NCI-H146 treated with DMSO at 0.1 percent for 48 hours (cell line): ENCODE measurements around the gene NIPSNAP3A.
"Not testable (repeated sequence)": the region's sequence is repeated elsewhere in the genome, so short reads cannot be mapped to it uniquely, and the experiment has no call there.

ENCODE experiments used
- DNase-seq: peaks from one replicate; lab custom pipeline; 2025; ENCODE audit not compliant: unreplicated experiment; lab: John Stamatoyannopoulos, UW

The NIPSNAP3A gene

DNA sequence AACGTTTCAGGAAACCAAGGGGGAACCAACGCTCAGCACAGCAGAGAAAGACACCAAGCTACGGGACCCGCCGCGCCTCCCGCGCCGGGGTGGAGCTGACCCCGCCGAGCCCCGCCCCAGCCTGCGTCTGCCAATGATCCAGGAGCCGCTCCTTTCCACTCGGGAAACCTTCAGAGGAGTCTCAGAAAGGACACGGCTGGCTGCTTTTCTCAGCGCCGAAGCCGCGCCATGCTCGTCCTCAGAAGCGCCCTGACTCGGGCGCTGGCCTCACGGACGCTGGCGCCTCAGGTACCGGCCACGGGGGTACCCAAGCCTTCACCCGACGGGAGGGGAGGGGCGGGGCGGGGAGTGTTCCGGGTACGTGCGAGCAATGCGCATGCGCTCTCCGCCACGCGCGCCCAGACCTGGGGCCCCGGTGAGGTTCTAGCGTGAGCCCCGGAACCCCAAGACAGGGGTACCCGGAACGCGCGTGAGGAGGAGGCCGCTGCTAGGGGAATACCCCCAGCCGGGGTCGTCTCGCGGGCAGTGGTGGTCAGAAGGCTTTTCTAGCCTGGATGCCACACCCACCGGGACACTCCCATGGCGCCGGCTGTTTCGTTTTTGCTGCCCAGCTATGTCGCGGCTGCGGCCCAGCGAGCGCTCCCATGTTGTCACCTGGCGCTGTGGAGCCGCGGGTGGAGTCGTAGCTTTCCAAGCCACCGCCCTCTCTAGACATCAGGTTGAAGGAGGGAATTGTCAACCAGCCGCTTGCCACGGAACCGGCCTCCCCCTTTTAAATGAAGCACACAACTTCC lies at the start of gene NIPSNAP3A:
Gene NIPSNAP3A (plus strand): TSS at position 119 of the 794 bp plus-strand sequence. CDS start 110 bp downstream, at position 229.
- peak; percentile 42 for DNase-seq

DNA sequence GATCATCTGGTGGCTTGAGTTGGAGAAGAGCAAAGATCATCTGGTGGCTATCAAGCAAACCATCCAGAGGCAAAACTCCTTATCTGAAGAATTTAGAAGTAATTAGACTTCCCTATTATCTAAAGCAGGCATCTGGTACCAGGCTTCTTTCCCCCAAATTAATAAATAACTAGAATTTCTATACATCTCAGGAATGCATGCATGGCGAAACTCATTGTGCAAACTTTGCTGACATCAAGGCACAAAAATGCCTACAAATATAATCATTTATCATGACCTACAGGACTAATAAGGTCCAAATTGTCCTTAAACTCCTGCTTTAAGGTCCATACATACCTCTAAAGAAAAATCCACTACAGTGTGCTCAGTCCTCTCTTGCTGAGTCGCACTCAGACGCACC lies 47.2 kb upstream of the NIPSNAP3A start:
- DNase-seq: no peak

DNA sequence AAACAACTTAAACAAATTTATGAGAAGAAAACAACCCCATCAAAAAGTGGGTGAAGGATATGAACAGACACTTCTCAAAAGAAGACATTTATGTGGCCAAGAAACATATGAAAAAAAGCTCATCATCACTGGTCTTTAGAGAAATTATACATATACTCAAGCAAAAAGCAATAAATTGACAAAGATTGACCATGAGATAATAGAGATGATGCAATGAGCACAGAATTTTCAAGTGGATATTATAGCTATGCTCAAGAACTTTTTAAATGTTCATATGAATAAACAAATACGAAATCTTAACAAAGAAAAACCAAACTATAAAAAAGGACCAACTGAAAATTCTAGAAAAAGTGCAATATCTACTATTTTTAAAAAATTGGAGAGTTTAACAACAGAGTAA lies 38.7 kb upstream of the NIPSNAP3A start:
- DNase-seq: not testable (repeated sequence)

DNA sequence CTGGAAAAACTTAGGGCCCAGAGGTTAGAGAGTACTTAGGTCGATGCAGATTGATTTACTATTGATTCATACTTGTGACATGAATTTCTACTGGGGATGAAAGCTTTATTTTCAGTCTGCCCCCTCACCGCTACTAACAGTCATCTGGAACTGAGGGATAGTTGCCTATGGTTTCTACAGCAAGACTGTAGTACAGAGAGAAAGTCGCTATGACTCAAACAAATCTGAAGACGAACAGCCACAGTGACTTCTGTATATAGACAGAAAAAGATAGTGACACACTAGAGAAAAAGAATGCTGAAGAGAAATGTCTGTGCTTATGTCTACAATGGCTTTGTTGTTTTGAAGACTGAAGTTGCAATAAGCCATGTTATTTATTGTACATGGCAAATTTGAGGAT lies 35.9 kb upstream of the NIPSNAP3A start:
- DNase-seq: no peak

DNA sequence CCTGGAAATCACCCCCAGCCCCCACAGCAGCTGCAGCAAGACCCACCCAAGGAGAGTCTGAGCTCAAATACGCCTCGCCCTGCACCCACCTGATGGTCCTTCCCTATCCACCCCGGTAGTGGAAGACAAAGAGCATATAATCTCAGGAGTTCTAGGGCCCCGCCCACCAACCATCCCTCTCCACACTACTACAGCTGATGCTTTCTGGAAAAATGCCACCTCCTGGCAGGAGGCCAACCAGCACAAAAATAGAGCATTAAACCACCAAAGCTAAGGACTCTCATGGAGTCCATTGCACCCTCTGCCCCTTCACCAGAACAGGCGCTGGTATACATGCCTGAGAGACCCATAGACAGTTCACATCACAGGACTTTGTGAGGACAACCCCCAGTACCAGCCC lies 22.5 kb upstream of the NIPSNAP3A start:
- no peak for DNase-seq

DNA sequence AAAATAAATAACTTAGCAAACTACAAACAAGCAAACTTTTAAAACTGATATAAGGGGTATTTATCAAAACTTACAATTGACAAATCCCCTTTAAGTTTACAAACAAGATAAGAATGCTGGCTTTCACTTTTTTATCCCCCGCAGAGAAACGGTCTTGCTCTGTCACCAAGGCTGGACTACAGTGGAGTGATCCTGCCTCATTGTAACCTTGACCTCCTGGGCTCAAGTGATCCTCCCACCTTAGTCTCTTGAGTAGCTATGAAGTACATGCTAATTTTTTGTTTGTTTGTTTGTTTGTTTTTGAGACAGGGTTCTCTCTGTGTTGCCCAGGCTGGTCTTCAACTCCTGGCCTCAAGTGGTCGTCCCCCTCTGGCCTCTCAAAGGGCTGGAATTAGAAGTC lies 9.0 kb upstream of the NIPSNAP3A start:
- no peak for DNase-seq

DNA sequence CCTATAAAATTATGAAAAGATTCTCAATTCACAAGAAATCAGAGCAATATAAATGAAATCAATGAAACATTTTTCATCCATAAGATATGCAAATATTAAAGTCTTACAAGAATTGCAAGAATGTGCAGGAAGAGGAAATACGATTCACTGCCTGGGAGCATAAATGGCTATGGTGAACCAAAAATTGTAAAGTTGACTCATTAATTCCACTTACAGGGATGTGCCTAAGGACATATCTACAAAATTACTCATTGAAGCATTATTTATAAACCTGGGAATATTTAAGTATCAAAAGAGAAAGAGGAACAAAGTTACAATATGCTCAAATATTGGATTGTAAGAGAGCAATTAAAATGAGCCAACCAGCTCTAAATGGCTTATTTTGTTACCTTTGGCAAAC lies 6.9 kb upstream of the NIPSNAP3A start:
- no peak for DNase-seq

DNA sequence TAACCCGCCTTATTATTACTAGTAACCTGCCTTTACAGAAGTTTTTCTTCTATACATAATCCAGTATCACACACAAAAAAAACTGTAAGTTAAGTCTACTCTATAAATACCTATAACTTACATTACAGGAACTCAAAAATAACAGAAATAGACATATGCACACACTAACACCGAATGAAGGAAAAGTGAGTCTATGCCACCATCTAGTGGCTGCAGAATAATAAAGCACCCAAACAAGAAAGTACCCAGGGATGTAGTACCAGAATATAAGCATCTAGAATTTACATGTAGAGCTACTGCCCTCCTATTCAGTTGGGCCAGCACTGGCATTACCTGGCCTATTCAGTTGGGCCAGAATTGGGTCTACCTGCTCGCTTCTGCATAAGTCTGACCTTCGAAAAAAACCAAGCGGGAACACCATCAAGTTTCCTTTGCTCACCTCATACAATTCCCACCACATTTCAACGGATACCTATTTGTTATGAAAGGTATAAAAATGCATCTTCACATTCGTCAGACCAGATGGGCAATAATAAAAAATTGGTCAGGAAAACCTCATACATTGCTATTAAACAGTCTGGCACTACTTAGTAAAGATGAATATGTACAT lies 4.0 kb upstream of the NIPSNAP3A start:
- DNase-seq: peak; percentile 36

DNA sequence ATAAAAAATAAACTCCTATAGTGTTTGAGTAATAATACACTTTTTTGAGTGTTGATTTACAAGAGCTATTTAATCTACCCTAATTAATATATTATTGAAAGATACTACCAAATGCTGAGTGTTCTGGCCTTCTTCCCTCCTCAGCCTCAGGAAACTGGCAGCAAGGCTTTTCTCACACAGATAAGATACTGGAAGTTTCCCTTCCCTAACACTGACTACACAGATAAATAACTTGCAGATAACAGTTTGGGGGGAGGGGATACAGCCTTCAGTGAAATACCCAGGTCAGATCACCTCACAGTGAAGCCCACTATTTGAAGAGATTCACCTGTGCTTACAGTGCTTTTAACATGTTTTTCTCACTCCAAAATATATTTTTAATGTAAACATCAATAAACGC lies 1.6 kb upstream of the NIPSNAP3A start:
- no peak for DNase-seq

DNA sequence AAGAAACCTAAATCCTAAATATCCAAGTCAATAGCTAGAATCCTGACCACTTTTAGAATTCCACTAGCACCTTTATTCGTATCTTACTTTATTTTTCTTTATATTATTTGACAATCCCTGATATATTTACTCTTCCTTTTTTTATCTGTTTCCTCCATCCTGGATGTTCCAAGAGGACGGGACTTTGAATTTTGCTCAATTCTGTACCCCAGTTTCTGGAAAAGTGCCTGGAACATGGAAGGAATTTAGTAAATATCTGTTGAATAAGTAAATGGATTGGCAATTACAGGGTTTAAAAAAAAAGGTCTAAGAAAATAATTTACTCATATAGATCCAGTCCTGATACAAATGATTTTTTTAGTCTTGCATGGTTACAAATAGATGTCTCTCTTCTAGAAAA lies 1.2 kb upstream of the NIPSNAP3A start:
- no peak for DNase-seq

DNA sequence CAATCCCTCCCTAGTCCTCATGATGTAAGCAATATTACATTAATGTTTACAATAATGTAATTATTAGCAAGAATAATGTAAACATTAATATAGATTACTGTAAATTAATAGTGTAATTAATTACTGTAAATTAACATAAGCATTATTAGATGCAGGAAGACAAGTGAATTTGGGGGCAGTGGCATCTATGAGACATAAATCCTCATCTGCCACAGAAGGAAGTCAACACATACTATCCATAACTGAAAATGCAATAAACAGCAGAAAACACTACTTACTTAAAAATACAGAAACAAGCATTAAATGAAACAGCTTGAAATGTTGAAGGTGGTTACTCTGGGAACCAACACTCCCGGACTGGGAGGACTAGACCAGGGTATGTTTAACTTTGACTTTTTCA lies 685 bp upstream of the NIPSNAP3A start:
- DNase-seq: no peak

DNA sequence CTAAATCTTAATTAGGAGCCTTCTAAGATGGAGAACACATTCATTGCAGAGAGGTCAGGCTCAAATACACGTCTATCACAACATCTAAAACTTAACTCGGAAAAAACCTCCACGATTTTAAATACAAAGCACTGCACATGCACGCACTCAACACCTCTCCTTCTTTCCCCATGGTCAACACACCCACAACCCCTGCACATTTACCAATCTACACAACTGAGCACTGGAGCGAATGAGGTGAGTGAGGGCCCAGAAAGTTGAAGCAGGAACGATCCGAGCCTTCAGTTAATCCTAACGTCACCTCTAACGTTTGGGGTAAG lies 278 bp upstream of the NIPSNAP3A start:
- no peak for DNase-seq

DNA sequence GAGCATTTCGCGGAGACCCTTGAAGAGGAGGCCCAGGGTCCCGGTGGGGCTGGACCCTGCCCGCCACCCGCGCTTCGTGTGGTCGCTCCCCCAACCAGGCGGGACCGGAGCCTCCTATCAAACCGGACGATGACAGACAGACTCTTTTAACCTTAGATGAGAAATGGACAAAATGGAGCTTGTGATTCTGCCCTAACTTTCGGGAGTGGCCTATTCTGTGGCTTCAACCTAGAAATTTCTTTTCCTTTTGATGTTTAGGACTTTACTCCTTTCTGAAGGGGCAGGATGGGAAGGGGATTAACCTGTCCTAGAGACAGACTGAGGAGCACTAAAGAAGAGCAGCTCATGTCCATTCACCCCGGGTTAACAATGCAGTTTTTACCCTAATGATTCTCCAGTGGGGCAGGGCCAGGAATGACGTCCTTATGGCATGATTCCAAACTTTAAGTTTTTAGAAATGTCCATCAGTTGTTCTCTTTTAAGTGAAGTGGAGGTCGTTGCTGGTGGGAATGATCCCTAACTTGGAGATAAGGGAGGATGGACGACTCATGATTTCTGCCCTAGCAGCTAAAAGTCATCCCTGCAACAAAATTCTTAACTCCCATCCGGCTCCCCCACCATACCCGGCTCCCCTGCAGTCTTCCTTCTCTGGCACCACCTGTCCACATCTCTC lies 1.0 kb downstream of the NIPSNAP3A start:
- DNase-seq: no peak

DNA sequence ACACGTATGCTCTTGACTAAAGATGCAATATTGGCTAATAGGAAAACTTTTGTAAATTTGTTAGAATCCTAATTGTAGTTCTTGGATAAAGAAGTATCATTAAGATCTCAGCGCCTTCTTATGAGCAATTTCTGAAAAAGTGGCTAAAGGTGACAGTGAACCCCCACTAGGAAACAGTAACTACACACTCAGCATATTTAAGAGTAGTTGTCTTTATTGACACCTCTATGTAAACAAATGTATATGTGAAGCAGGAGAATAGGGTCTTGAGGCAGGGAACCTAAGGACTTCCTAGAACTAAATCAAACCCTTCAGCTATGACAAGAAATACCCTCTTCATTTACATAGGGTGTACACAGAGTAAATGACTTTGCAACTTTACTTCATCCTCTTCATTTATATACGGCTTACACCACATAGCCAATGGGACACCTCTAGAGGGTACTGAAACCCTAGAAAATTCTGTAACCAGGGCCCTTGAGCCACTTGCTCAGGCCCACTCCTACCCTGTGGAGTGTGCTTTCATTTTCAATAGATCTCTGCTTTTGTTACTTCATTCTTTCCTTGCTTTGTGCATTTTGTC lies 2.8 kb downstream of the NIPSNAP3A start:
- DNase-seq: no peak

DNA sequence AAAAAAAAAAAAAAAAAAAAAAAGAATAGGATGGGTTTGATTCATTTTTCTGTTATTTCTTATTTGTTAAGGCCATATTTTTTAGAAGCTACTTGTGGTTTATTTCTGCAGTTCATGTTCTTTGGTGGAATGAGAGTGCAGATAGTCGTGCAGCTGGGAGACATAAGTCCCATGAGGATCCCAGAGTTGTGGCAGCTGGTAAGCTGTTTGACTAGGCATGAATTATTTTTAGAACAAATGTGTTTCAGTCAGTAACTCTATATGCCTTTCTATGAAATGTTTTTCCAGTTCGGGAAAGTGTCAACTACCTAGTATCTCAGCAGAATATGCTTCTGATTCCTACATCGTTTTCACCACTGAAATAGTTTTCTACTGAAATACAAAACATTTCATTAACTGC lies 11.5 kb downstream of the NIPSNAP3A start:
- DNase-seq: no peak

DNA sequence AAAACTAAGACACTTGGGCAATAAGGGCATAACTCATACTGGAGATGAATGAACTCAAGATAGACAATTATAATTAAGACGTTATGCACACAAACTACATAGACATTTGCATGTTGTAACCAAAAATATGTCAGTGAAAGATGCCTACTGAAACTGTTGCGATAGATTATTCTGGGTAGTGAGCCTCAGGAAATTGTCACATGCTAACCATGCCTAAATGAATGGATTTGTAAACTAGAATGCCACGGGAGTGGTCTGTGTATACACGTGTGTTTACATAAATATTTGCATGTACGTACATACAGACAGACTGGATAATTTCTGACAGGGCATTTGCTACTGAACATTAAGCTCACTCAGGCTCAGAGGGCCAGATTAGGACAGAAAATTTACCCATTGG lies 17.7 kb downstream of the NIPSNAP3A start:
- no peak for DNase-seq

DNA sequence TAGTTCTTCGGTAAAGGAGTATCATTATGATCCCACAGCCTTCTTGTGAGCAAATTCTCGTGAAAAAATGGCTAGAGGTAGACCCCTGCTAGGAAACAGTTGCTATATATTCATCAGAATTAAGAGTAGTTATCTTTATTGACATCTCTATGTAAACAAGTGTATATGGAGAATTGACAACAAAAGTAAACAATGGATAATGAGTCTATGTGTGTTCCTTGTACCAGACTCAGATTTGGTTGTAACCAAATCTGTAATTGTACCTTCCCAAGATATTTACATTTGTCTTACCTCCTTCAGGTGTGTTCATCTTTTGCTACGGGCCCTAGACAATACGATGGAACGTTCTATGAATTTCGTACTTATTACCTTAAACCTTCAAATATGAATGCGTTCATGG lies 18.5 kb downstream of the NIPSNAP3A start:
- DNase-seq: peak; percentile 6

DNA sequence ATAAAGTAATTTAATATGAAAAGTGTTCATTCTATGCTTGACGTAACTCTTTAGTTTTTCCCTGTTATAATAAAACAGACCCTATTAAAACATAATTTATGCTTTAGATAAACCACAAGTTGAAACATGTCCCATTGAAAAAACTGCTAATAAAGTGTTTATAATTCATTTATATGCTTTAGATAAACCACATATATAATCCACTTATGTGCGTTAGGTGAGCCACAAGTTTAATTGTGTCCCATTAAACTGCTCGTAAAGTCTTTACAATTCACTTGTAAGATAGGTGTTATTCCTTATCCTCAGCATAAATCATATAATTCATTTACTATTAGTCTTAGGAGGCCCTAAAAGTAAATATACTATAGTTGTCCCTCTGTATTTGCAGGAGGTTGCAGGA lies 20.0 kb downstream of the NIPSNAP3A start:
- no peak for DNase-seq

DNA sequence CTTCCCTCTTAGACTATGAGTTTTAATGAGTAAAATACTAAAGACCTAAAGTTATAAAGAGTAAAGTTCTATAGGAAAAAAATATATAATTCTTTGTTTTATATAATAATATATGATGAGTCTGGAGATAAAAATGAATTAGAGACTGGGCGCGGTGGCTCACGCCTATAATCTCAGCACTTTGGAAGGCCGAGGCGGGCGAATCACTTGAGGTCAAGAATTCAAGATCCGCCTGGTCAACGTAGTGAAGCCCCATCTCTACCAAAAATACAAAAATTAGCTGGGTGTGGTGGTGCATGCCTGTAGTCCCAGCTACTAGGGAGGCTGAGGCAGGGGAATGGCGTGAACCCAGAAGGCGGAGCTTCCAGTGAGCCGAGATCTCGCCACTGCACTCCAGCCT lies 21.5 kb downstream of the NIPSNAP3A start:
- DNase-seq: not testable (repeated sequence)

DNA sequence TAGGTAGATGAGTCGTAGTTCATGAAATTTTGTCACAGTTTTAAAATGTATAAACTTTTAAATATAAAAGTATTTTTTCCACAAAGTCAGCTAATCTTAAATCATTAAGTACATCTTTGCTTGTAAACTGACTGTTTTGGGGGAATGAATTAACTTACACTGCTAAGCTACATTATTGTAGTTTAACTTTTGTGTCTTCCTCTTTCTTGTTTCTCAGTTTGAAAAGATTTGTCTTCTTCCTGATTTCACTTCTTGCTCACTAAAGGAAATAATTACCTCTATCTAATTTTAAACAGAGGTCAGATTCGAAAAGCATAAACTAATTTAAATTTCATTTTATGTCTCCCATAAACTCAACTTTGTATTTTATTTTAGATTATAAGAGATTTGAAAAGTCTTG lies 22.2 kb downstream of the NIPSNAP3A start:
- no peak for DNase-seq

DNA sequence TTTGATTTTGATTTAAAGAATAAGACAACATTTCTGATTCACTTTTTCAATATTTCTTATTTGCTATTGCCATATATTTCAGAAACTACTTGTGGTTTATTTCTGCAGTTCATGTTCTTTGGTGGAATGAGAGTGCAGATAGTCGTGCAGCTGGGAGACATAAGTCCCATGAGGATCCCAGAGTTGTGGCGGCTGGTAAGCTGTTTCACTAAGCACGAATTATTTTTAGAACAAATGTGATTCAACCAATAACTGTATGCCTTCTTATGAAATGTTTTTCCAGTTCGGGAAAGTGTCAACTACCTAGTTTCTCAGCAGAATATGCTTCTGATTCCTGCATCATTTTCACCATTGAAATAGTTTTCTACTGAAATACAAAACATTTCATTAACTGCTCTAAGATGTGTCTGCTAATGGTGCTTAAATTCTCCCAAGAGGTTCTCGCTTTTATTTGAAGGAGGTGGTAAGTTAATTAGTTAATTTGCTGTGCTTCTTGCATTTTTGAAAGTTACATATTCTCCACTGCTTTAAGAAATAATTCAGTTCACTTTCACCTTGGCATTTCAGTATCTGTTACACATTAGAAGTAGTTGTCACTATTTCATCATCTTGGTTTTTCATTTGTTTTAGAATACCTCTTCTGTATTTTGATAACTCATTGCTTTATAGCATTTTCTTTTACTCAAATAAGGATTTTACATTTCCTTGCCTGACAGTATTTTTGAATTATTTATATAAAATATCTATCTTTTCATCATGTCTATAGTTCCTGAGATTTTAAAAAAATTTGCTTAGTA lies 25.4 kb downstream of the NIPSNAP3A start:
- DNase-seq: no peak
